ENCODE data around the gene MICAL3.

DNA sequence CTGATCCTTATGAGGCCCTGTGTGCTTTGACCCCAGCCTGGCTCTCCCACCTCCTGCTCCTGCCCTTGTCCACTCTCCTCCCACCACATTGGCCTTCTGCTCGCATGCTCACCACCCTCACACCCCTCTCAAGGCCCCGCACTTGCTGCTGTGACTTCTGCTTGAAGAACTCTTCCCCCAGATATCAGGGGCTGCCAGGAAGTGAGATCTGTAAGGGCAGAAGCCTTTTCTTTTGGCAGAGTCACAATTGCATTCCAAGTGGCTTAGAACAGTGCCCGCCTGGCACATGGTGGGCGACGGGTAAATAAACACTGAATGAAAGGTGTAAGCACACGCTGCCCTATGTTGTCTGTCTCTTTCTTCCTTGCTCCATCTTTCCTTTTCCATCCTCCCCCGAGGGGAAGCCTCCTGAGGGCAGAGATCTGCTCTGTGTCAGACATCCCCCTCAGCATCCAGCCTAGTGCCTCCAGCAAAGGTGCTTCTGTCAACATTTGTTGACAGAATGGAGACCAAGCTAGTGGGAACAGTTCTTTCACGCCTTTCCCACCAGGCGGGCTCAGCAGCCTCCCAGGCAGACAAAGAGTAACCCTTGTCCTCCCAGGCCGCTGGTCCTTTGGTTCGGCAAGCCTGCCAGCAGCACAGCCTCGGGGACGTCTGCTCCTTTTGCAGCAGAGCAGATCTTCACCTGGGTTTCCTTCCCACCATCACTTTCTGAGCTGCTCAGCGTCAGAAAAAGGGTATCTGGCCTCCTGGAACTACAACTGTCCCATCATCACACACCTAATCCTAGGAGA lies 43.4 kb upstream of the MICAL3 start:
- TF ChIP-seq YY1 (IDR thresholded peaks at IDR 0.05; ENCODE audit: insufficient read depth, insufficient read length), result no peak
- no peak for TF ChIP-seq ZNF274 (IDR thresholded peaks at IDR 0.05; ENCODE audit: low read depth, low read length)
- TF ChIP-seq SUZ12 (IDR thresholded peaks at IDR 0.05; ENCODE audit: extremely low read depth, insufficient read depth, insufficient read length), result no peak

Measured in NT2/D1 (cell line).